GM12892 (cell line): Measurements from ENCODE around the gene ARPC5.

Source experiments
- POLR2AphosphoS5 ChIP-seq: IDR thresholded peaks from 2 replicates; pipeline ENCODE4 v1.6.1; 2011; ENCODE audit warnings: low read depth, low read length, control low read depth
- TAF1 ChIP-seq: IDR thresholded peaks from 2 replicates; pipeline ENCODE4 v1.6.1; 2011; ENCODE audit warnings: low read depth, mild to moderate bottlenecking, control low read depth, low read length, borderline replicate concordance

DNA sequence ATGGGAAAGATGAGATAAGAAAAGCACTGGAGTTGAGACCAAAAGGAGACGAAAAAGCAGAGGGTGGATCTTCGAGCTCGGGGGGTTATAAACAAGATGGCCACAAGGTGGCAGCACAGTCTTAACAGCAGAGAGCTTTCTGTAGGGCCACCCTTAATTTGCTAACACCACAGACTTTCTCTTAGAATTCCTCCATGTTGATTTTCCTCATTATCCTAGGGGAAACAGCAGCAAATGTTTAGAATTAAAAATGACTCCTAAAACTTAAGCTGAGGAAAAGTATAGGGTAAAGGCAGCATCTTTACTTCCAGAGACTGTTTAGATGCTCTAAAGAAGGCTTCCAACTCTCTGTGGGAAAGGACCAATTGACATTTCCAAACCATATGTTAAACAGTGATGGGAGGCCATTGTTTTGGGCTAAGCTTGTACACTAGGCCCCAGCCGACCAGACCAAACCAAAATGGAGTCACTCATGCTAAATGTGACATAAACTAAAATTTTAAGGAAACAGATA is 20.0 kb upstream of the ARPC5 start:
- TF ChIP-seq TAF1 (no peak), POLR2AphosphoS5 (no peak)
